GM12892 (cell line): ENCODE results near the gene GNAQ.

ENCODE experiments used
- POLR2A ChIP-seq: IDR thresholded peaks from 2 replicates; pipeline ENCODE4 v1.6.1; 2011; ENCODE audit warnings: low read depth, low read length, control low read depth
- POLR2AphosphoS5 ChIP-seq: IDR thresholded peaks from 2 replicates; pipeline ENCODE4 v1.6.1; 2011; ENCODE audit warnings: low read depth, low read length, control low read depth
- TAF1 ChIP-seq: IDR thresholded peaks from 2 replicates; pipeline ENCODE4 v1.6.1; 2011; ENCODE audit warnings: low read depth, mild to moderate bottlenecking, control low read depth, low read length, borderline replicate concordance

- TF ChIP-seq POLR2A = no peak
- TF ChIP-seq POLR2AphosphoS5 = no peak
- no peak for TF ChIP-seq TAF1
Measured at GRCh38 chr9:77892171-77892570, 139.4 kb downstream of the GNAQ start.
